ENCODE data around the gene TIA1. TPM values are rescaled to one million over a fixed set of nuclear protein-coding genes. Genes with fewer than 3 reads are reported as not detected.
"Not testable (repeated sequence)": the region's sequence is repeated elsewhere in the genome, so short reads cannot be mapped to it uniquely, and the experiment has no call there.

TIA1 gene
- total and polyA plus RNA-seq, 11 donors: 18.7 to 53.0 (median 42.1) TPM

DNA sequence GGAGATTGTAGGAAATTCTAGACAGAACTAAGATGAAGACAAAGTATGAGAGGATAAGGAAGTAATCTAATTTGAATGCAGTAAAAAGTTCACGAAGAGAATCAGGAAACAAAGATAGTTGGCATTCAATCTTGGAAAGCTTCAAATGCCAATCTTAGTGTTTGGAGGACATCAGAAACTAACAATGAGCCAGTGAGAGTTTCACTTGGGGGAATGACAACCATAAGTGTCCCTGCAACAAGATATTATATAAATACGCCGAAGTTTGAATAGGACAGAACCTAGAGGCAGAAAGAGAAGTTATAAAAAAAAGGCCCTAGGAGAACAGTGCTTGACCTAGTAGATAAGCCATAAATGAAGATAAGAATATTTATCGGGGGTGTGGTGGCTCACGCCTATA is 34.0 kb upstream of the TIA1 start:
- Histone ChIP-seq H3K27me3 (no peaks in the 10 kb centered on the region), H3K4me3 (no peak overlapping the region), H3K36me3 (peaks cover 0 to 100% (median 89%) of the 10 kb centered on the region in 9 donors), H3K27ac (peak overlapping the region in 3 of 12 donors; percentile 8 to 25 (median 19)), H3K4me1 (peaks cover 0 to 28% (median 6%) of the 10 kb centered on the region in 12 donors), H3K9me3 (no peaks in the 10 kb centered on the region)
- 52 to 62% (median 53%) methylated on average over 5 of the region's 5 CpGs for WGBS, 4 donors
- no peak for TF ChIP-seq POLR2A (IDR thresholded peaks at IDR 0.05)
- TF ChIP-seq, protein P1, sequence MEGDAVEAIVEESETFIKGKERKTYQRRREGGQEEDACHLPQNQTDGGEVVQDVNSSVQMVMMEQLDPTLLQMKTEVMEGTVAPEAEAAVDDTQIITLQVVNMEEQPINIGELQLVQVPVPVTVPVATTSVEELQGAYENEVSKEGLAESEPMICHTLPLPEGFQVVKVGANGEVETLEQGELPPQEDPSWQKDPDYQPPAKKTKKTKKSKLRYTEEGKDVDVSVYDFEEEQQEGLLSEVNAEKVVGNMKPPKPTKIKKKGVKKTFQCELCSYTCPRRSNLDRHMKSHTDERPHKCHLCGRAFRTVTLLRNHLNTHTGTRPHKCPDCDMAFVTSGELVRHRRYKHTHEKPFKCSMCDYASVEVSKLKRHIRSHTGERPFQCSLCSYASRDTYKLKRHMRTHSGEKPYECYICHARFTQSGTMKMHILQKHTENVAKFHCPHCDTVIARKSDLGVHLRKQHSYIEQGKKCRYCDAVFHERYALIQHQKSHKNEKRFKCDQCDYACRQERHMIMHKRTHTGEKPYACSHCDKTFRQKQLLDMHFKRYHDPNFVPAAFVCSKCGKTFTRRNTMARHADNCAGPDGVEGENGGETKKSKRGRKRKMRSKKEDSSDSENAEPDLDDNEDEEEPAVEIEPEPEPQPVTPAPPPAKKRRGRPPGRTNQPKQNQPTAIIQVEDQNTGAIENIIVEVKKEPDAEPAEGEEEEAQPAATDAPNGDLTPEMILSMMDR (IDR thresholded peaks at IDR 0.05): no peak
- DNase-seq (no peak), ATAC-seq (peak in 2 of 4 donors; percentile 30 to 31)
- intact Hi-C loops (cut with DNase I): no loop called here

- intact Hi-C loops (cut with DNase I): no loop called here
- DNase-seq: no peak
- no peaks in the 10 kb centered on the region for H3K27me3 ChIP-seq
- 97 to 98% (median 98%) methylated on average over 2 of the region's 2 CpGs for WGBS, 4 donors
- H3K4me1 ChIP-seq: peaks cover 0 to 28% (median 6%) of the 10 kb centered on the region in 12 donors
- no peaks in the 10 kb centered on the region for H3K9me3 ChIP-seq
- TF ChIP-seq, protein P1 (IDR thresholded peaks at IDR 0.05): no peak
- TF ChIP-seq POLR2A (IDR thresholded peaks at IDR 0.05): no peak
- ATAC-seq: no peak
- H3K36me3 ChIP-seq: peaks cover 0 to 100% (median 89%) of the 10 kb centered on the region in 9 donors
- H3K27ac ChIP-seq: no peak overlapping the region
- no peak overlapping the region for H3K4me3 ChIP-seq
Observed at GRCh38 chr2:70280242-70280798, 31.9 kb upstream of the TIA1 start.

DNA sequence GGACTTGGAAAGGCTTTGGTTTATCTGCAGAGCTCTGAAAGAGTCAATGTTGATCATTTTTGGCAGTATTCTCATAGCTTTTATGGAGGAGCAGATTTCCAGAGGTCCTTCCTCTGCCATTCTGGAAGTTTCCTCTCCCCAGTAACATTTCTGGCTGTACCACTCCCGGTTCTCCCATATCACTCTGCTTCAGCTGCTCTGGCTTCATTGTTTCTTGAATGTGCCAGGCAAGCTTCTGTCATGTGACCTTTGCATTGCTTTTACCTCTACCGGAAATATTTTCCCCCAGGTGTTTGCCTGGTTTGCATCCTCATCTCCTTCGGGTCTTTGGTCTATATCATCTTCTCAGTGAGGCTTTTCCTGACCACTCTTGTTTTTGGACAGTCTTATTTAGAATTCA is 21.9 kb upstream of the TIA1 start:
- intact Hi-C loops (cut with DNase I): no loop called here
- 54 to 58% (median 57%) methylated on average over 3 of the region's 3 CpGs for WGBS, 4 donors
- H3K9me3 ChIP-seq: no peaks in the 10 kb centered on the region

DNA sequence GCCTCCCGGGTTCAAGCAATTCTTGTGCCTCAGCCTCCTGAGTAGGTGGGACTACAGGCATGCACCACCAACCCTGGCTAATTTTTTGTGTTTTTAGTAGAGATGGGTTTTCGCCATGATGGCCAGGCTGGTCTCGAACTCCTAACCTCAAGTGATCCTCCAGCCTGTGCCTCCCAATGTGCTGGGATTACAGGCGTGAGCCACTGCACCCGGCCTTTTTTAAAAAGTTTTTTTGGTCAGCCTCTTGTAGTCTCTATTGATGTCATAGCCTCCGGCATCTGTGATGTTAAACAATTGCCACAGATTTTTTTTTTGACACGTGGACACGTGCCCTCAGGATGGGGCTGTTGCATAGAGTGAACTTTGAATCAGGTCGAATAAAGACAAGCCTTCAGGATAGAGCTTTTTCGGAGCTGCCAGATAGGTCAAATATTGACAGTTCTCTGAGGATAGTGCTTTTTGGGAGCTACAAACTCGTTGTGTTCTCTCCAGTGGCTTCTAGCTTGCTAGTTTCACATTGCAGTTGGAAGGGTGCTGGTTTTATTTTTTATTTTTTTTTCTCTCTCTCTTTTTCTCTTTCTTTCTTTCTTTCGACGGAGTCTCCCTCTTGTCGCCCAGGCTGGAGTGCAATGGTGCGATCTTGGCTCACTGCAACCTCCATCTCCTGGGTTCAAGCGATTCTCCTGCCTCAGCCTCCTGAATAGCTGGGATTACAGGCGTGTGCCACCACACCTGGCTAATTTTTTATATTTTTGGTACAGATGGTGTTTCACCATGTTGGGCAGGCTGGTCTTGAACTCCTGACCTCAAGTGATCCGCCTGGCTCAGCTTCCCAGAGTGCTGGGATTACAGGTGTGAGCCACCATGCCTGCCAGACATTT is 21.2 kb upstream of the TIA1 start:
- WGBS, 4 donors: 91 to 94% (median 92%) methylated on average over 18 of the region's 18 CpGs
- Histone ChIP-seq H3K4me1 (peaks cover 0 to 11% (median 0%) of the 10 kb centered on the region in 12 donors), H3K36me3 (peaks cover 0 to 40% (median 25%) of the 10 kb centered on the region in 9 donors)
- H3K4me3 ChIP-seq; H3K27ac ChIP-seq; H3K27me3 ChIP-seq; H3K9me3 ChIP-seq; ATAC-seq; DNase-seq; intact Hi-C loops (cut with DNase I): not testable (repeated sequence)

More for the DNA sequence above, 21.9 kb upstream of the TIA1 start:
- Histone ChIP-seq H3K4me1 (peaks cover 0 to 11% (median 0%) of the 10 kb centered on the region in 12 donors), H3K36me3 (peaks cover 0 to 40% (median 24%) of the 10 kb centered on the region in 9 donors), H3K27ac (no peak overlapping the region), H3K27me3 (no peaks in the 10 kb centered on the region), H3K4me3 (no peak overlapping the region)
- DNase-seq: no peak
- TF ChIP-seq, protein P1 (IDR thresholded peaks at IDR 0.05): no peak
- TF ChIP-seq POLR2A (IDR thresholded peaks at IDR 0.05): no peak
- ATAC-seq: no peak

GRCh38 chr2:70266925-70267324 is 18.5 kb upstream of the TIA1 start:
- intact Hi-C loops (cut with DNase I); H3K9me3 ChIP-seq; H3K27ac ChIP-seq; DNase-seq; H3K4me3 ChIP-seq; H3K27me3 ChIP-seq; ATAC-seq: not testable (repeated sequence)
- 97 to 99% (median 97%) methylated on average over 24 to 30 of the region's 30 CpGs for WGBS, 4 donors
- Histone ChIP-seq H3K4me1 (peaks cover 0 to 13% (median 3%) of the 10 kb centered on the region in 12 donors), H3K36me3 (peaks cover 0 to 65% (median 42%) of the 10 kb centered on the region in 9 donors)

Data from heart left ventricle (tissue), 16 donors.